HepG2 (cell line): ENCODE data around the gene CHTF8.

ENCODE experiments used
- CHD2 ChIP-seq: IDR thresholded peaks from 2 replicates; pipeline ENCODE4 v1.6.1; 2011; ENCODE audit warnings: low read depth, low read length, improper control_type of control experiment
- HDAC2 ChIP-seq: sonication (generic); formaldehyde crosslinking; IDR thresholded peaks from 2 replicates; pipeline ENCODE4 v1.4.0; 2020; ENCODE audit warnings: missing genetic modification reagents
- NR2F1 ChIP-seq, 2 experiments: fragments of 450-650 bp in 1 of 2; formaldehyde crosslinking in 1 of 2; IDR thresholded peaks; 2 replicates each; pipeline versions ENCODE4 v1.5.0 to v1.6.1; 2016 to 2020; ENCODE audit warnings: mild to moderate bottlenecking in 1 of 2, missing compliant biosample characterization in 1 of 2, missing genetic modification reagents in 1 of 2, moderate library complexity in 1 of 2
- YY1 ChIP-seq: IDR thresholded peaks from 2 replicates; pipeline ENCODE4 v1.6.1; 2011; ENCODE audit warnings: low read length, low read depth, moderate library complexity, mild to moderate bottlenecking; ENCODE audit not compliant: insufficient read depth, insufficient replicate concordance
- ZNF124 ChIP-seq: sonication (generic); formaldehyde crosslinking; IDR thresholded peaks from 2 replicates; pipeline ENCODE4 v1.4.0; 2020; ENCODE audit warnings: missing genetic modification reagents
- ZNF292 ChIP-seq: sonication (generic); formaldehyde crosslinking; IDR thresholded peaks from 2 replicates; pipeline ENCODE4 v1.8.1; 2022; ENCODE audit warnings: mild to moderate bottlenecking, low read depth, missing genetic modification reagents, borderline replicate concordance
- TF ChIP-seq, protein P1 (sequence below): sonication (generic); formaldehyde crosslinking; IDR thresholded peaks from 2 replicates; pipeline ENCODE4 v1.4.0; 2020; ENCODE audit warnings: missing genetic modification reagents

DNA sequence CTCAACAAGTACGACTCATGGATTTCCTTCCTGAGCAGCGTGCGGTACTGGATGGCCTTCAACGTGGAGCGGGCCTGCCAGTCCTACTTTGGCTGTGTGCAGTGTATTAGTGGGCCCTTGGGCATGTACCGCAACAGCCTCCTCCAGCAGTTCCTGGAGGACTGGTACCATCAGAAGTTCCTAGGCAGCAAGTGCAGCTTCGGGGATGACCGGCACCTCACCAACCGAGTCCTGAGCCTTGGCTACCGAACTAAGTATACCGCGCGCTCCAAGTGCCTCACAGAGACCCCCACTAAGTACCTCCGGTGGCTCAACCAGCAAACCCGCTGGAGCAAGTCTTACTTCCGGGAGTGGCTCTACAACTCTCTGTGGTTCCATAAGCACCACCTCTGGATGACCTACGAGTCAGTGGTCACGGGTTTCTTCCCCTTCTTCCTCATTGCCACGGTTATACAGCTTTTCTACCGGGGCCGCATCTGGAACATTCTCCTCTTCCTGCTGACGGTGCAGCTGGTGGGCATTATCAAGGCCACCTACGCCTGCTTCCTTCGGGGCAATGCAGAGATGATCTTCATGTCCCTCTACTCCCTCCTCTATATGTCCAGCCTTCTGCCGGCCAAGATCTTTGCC lies 17.9 kb downstream of the CHTF8 start:
- TF ChIP-seq ZNF292 (CRISPR knock-in tag) (no peak), NR2F1 (CRISPR knock-in tag; IDR thresholded peaks at IDR 0.05) (no peak), CHD2 (no peak), HDAC2 (CRISPR knock-in tag) (no peak), ZNF124 (CRISPR knock-in tag) (no peak), YY1 (no peak)
- TF ChIP-seq, protein P1, sequence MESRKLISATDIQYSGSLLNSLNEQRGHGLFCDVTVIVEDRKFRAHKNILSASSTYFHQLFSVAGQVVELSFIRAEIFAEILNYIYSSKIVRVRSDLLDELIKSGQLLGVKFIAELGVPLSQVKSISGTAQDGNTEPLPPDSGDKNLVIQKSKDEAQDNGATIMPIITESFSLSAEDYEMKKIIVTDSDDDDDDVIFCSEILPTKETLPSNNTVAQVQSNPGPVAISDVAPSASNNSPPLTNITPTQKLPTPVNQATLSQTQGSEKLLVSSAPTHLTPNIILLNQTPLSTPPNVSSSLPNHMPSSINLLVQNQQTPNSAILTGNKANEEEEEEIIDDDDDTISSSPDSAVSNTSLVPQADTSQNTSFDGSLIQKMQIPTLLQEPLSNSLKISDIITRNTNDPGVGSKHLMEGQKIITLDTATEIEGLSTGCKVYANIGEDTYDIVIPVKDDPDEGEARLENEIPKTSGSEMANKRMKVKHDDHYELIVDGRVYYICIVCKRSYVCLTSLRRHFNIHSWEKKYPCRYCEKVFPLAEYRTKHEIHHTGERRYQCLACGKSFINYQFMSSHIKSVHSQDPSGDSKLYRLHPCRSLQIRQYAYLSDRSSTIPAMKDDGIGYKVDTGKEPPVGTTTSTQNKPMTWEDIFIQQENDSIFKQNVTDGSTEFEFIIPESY (CRISPR knock-in tag) = no peak
